ENCODE results near the gene NEMP1. TPM values are rescaled to one million over a fixed set of nuclear protein-coding genes. Genes with fewer than 3 reads are reported as not detected.

The NEMP1 gene
- total and polyA plus RNA-seq, 4 donors = 3.7 to 14.3 (median 7.7) TPM

DNA sequence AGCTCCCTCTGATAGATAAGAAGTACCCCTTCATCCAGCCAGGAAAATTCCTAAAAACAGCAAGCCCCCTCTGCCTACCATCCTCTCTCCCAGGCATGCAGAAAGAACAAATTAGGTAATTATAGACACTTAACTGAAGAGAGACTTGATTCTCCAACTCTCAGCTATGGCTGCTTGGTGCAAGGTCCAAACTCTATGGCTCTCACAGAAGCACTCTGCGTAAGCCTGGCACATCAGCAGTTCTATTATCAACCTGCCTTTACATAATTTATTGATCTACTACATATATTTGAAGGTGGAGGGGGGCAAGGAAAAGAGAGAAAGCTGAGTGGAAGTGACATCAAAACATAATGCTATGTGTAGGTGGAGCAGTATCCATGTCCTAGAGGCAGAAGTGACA is 27.6 kb downstream of the NEMP1 start:
- peaks cover 0 to 2% (median 0%) of the 10 kb centered on the region in 4 donors for H3K36me3 ChIP-seq (ENCODE audit: control insufficient read depth in 4 of 4, insufficient read depth in 4 of 4, low read length in 4 of 4)
- TF ChIP-seq, protein P1, sequence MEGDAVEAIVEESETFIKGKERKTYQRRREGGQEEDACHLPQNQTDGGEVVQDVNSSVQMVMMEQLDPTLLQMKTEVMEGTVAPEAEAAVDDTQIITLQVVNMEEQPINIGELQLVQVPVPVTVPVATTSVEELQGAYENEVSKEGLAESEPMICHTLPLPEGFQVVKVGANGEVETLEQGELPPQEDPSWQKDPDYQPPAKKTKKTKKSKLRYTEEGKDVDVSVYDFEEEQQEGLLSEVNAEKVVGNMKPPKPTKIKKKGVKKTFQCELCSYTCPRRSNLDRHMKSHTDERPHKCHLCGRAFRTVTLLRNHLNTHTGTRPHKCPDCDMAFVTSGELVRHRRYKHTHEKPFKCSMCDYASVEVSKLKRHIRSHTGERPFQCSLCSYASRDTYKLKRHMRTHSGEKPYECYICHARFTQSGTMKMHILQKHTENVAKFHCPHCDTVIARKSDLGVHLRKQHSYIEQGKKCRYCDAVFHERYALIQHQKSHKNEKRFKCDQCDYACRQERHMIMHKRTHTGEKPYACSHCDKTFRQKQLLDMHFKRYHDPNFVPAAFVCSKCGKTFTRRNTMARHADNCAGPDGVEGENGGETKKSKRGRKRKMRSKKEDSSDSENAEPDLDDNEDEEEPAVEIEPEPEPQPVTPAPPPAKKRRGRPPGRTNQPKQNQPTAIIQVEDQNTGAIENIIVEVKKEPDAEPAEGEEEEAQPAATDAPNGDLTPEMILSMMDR (IDR thresholded peaks at IDR 0.05; ENCODE audit: control extremely low read depth, extremely low read depth) = no peak
- DNase-seq (no peak), ATAC-seq (ENCODE audit: insufficient read depth, low FRiP score) (no peak)
- H3K9me3 ChIP-seq (ENCODE audit: control insufficient read depth in 4 of 4, insufficient read depth in 3 of 4, low read length in 3 of 4) = no peaks in the 10 kb centered on the region
- H3K9ac ChIP-seq (ENCODE audit: insufficient read depth in 1 of 2, low read length in 2 of 2) = no peak overlapping the region
- H3K27me3 ChIP-seq (ENCODE audit: control insufficient read depth in 3 of 3, insufficient read depth in 3 of 3, low read length in 2 of 3) = no peaks in the 10 kb centered on the region
- WGBS, 2 donors = 96 to 100% methylated on average over 1 of the region's 1 CpG
- no peak overlapping the region for H3K27ac ChIP-seq (ENCODE audit: low read depth in 1 of 2, low read length in 1 of 2)
- no peak overlapping the region for H3K4me3 ChIP-seq
- H3K4me1 ChIP-seq (ENCODE audit: control insufficient read depth in 5 of 5, insufficient read depth in 5 of 5, low read length in 5 of 5) = no peaks in the 10 kb centered on the region

DNA sequence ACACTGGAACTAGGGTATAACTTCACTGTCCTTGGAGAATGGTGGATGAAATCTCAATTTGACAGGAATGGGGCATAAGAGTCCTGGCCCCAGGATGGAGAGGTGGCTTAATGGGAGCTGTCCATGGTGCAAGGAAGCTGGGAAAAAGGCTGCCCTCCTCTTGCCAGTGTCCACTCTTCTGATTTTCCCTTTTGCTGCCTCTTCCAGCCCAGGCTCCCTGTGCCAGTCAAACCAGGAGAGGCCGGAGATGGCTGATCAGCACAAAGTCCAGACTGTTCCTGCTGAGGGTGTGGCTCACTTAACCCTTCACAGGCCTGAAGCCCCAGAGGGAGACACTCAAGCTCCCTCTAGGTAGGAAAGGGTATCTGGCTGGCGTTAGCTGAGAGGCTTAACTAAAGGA is 28.7 kb downstream of the NEMP1 start, which contains the start of gene MYO1A:
Gene MYO1A (minus strand): TSS at position 240 of the 400 bp plus-strand sequence. CDS start 1,806 bp downstream, outside the sequence.
- Histone ChIP-seq H3K4me3 (no peak within 1 kb of the TSS), H3K9ac (ENCODE audit: insufficient read depth in 1 of 2, low read length in 2 of 2) (no peak within 1 kb of the TSS), H3K36me3 (ENCODE audit: control insufficient read depth in 4 of 4, insufficient read depth in 4 of 4, low read length in 4 of 4) (no peaks in the 10 kb centered on the region), H3K9me3 (ENCODE audit: control insufficient read depth in 4 of 4, insufficient read depth in 3 of 4, low read length in 3 of 4) (no peaks in the 10 kb centered on the region), H3K4me1 (ENCODE audit: control insufficient read depth in 5 of 5, insufficient read depth in 5 of 5, low read length in 5 of 5) (no peaks in the 10 kb centered on the region), H3K27me3 (ENCODE audit: control insufficient read depth in 3 of 3, insufficient read depth in 3 of 3, low read length in 2 of 3) (no peaks in the 10 kb centered on the region), H3K27ac (ENCODE audit: low read depth in 1 of 2, low read length in 1 of 2) (no peak within 1 kb of the TSS)
- DNase-seq (no peak), ATAC-seq (ENCODE audit: insufficient read depth, low FRiP score) (no peak)
- TF ChIP-seq, protein P1 (IDR thresholded peaks at IDR 0.05; ENCODE audit: control extremely low read depth, extremely low read depth) = no peak
- WGBS, 2 donors = 53 to 78% methylated on average over 2 of the region's 2 CpGs

DNA sequence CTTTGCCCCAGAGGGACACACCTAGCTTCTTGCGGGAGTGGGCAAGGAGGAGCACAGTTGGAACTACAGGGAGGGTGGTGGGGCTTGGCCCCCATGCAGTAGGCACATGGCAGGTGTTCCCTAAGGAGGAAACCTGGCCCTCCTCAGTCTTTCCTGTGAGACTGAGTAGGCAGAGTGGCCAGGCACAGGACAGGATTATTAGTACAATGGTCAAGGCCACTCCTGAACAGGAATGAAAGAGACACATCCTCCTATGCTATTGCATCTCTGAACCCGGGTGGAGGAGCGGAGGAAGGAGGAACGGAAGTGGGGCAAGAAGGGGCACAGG is 29.5 kb downstream of the NEMP1 start:
- TF ChIP-seq, protein P1 (IDR thresholded peaks at IDR 0.05; ENCODE audit: control extremely low read depth, extremely low read depth) = no peak
- H3K27me3 ChIP-seq (ENCODE audit: control insufficient read depth in 3 of 3, insufficient read depth in 3 of 3, low read length in 2 of 3) = no peaks in the 10 kb centered on the region
- no peaks in the 10 kb centered on the region for H3K4me1 ChIP-seq (ENCODE audit: control insufficient read depth in 5 of 5, insufficient read depth in 5 of 5, low read length in 5 of 5)
- H3K9me3 ChIP-seq (ENCODE audit: control insufficient read depth in 4 of 4, insufficient read depth in 3 of 4, low read length in 3 of 4) = no peaks in the 10 kb centered on the region
- no peak for ATAC-seq (ENCODE audit: insufficient read depth, low FRiP score)
- no peak overlapping the region for H3K4me3 ChIP-seq
- no peaks in the 10 kb centered on the region for H3K36me3 ChIP-seq (ENCODE audit: control insufficient read depth in 4 of 4, insufficient read depth in 4 of 4, low read length in 4 of 4)
- no peak for DNase-seq
- 52 to 78% methylated on average over 4 of the region's 4 CpGs for WGBS, 2 donors
- no peak overlapping the region for H3K9ac ChIP-seq (ENCODE audit: insufficient read depth in 1 of 2, low read length in 2 of 2)
- H3K27ac ChIP-seq (ENCODE audit: low read depth in 1 of 2, low read length in 1 of 2) = no peak overlapping the region

DNA sequence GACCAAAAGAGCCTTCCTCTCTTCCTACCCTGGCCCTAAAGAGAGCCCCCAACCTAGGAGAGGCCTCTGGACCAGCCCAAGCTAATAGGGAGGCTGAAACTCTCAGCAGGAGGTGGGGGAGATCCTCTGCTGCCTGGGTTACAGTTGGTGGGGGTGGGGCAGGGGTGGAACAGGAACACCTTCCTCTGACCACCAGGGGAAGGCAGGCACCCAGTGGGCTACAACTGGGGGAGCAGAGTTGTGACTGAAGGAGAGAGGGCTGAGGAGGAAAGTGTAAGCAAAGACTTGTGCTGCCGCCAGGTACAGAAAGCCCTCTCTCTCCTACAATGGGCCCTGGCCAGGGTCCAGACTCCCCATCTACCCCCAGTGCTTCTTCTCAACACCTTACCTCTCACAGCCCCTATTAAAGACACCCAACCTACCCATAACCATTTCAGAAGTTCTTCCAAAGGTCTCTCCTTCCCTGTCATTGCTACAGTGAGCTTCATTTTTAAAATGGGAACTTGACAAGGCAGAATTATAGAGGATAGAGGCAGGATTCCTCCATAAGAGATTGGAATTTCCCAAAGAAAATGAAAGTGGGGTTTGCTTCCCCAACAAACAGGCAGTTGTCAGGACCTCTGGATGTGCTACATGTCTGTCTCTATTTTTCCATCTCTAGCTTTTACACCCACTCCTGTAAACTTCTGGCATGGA is 30.0 kb downstream of the NEMP1 start:
- Histone ChIP-seq H3K27me3 (ENCODE audit: control insufficient read depth in 3 of 3, insufficient read depth in 3 of 3, low read length in 2 of 3) (no peaks in the 10 kb centered on the region), H3K4me1 (ENCODE audit: control insufficient read depth in 5 of 5, insufficient read depth in 5 of 5, low read length in 5 of 5) (no peaks in the 10 kb centered on the region), H3K4me3 (no peak overlapping the region), H3K9me3 (ENCODE audit: control insufficient read depth in 4 of 4, insufficient read depth in 3 of 4, low read length in 3 of 4) (no peaks in the 10 kb centered on the region), H3K9ac (ENCODE audit: insufficient read depth in 1 of 2, low read length in 2 of 2) (no peak overlapping the region), H3K27ac (ENCODE audit: low read depth in 1 of 2, low read length in 1 of 2) (no peak overlapping the region), H3K36me3 (ENCODE audit: control insufficient read depth in 4 of 4, insufficient read depth in 4 of 4, low read length in 4 of 4) (no peaks in the 10 kb centered on the region)
- DNase-seq = no peak
- ATAC-seq (ENCODE audit: insufficient read depth, low FRiP score) = no peak
- WGBS, 2 donors = 74 to 75% methylated on average over 1 of the region's 1 CpG
- TF ChIP-seq, protein P1 (IDR thresholded peaks at IDR 0.05; ENCODE audit: control extremely low read depth, extremely low read depth) = no peak

Data from lung (tissue), 12 donors.